ENCODE results near the gene MAST2. TPM values are rescaled to one million over a fixed set of nuclear protein-coding genes. Genes with fewer than 3 reads are reported as not detected.
"Not testable (repeated sequence)": the region's sequence is repeated elsewhere in the genome, so short reads cannot be mapped to it uniquely, and the experiment has no call there.

Gene MAST2
- total RNA-seq, 2 donors from 2014 or later = 31.8 to 73.2 TPM

- no peak overlapping the region for H3K27ac Mint-ChIP-seq
- DNase-seq (ENCODE audit: low spot score) = no peak
- no peaks in the 10 kb centered on the region for H3K27me3 Mint-ChIP-seq
- no peak overlapping the region for H3K4me3 Mint-ChIP-seq
- H3K36me3 Mint-ChIP-seq = peaks cover 22% of the 10 kb centered on the region
- no peaks in the 10 kb centered on the region for H3K4me1 Mint-ChIP-seq (ENCODE audit: low read depth in 2 of 2)
- no peaks in the 10 kb centered on the region for H3K9me3 Mint-ChIP-seq
- no peak for ATAC-seq
Observed at GRCh38 chr1:45850017-45850416, 46.6 kb downstream of the MAST2 start.

DNA sequence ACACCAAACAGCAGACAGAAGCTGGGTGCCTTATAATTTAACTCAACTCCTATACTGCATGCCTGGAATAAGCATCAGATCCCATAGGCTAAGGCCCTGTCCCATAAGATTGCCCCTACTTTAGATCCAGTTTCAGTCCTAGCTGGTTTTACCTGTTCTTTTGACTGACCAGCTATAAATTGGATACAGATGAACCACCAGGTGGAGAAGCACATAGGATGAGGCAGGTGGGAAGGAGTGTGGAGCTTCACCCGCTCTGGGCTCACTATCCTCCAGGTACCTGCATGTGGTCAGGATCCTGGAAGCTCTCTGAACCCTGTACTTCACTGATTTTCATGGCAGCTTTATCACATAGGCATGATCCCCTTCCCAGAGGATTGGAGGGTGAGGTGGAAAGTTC lies 51.3 kb downstream of the MAST2 start:
- DNase-seq (ENCODE audit: low spot score) (no peak), ATAC-seq (no peak)
- Mint-ChIP-seq H3K36me3 (peaks cover 10% of the 10 kb centered on the region), H3K9me3 (no peaks in the 10 kb centered on the region), H3K4me1 (ENCODE audit: low read depth in 2 of 2) (peaks cover 0 to 3% of the 10 kb centered on the region in 2 donors), H3K4me3 (no peak overlapping the region), H3K27ac (no peak overlapping the region), H3K27me3 (no peaks in the 10 kb centered on the region)

GRCh38 chr1:45857101-45857700 lies 53.8 kb downstream of the MAST2 start:
- no peak overlapping the region for H3K4me3 Mint-ChIP-seq
- H3K4me1 Mint-ChIP-seq (ENCODE audit: low read depth in 2 of 2) = peaks cover 12 to 15% of the 10 kb centered on the region in 2 donors
- H3K9me3 Mint-ChIP-seq = no peaks in the 10 kb centered on the region
- DNase-seq (ENCODE audit: low spot score) (no peak), ATAC-seq (no peak)
- H3K27me3 Mint-ChIP-seq = no peaks in the 10 kb centered on the region
- no peaks in the 10 kb centered on the region for H3K36me3 Mint-ChIP-seq
- H3K27ac Mint-ChIP-seq = no peak overlapping the region

GRCh38 chr1:45857755-45858492 lies 54.5 kb downstream of the MAST2 start:
- not testable (repeated sequence) for H3K27ac Mint-ChIP-seq; H3K9me3 Mint-ChIP-seq; H3K4me3 Mint-ChIP-seq; ATAC-seq; DNase-seq (ENCODE audit: low spot score); H3K27me3 Mint-ChIP-seq; H3K36me3 Mint-ChIP-seq
- peaks cover 15 to 17% of the 10 kb centered on the region in 2 donors for H3K4me1 Mint-ChIP-seq (ENCODE audit: low read depth in 2 of 2)

GRCh38 chr1:45859221-45859620 lies 55.8 kb downstream of the MAST2 start:
- Mint-ChIP-seq H3K9me3 (no peaks in the 10 kb centered on the region), H3K4me1 (ENCODE audit: low read depth in 2 of 2) (peaks cover 19 to 21% of the 10 kb centered on the region in 2 donors), H3K27ac (no peak overlapping the region), H3K27me3 (no peaks in the 10 kb centered on the region), H3K36me3 (no peaks in the 10 kb centered on the region), H3K4me3 (no peak overlapping the region)
- DNase-seq (ENCODE audit: low spot score) (no peak), ATAC-seq (no peak)

- Mint-ChIP-seq H3K27me3 (no peaks in the 10 kb centered on the region), H3K9me3 (no peaks in the 10 kb centered on the region), H3K27ac (peak overlapping the region in 1 of 2 donors; percentile 36), H3K36me3 (no peaks in the 10 kb centered on the region), H3K4me3 (no peak overlapping the region), H3K4me1 (ENCODE audit: low read depth in 2 of 2) (peaks cover 19 to 21% of the 10 kb centered on the region in 2 donors)
- peak in 1 of 2 donors; percentile 27 for ATAC-seq
- DNase-seq (ENCODE audit: low spot score) = no peak
Observed at GRCh38 chr1:45862008-45862407, 58.6 kb downstream of the MAST2 start.

DNA sequence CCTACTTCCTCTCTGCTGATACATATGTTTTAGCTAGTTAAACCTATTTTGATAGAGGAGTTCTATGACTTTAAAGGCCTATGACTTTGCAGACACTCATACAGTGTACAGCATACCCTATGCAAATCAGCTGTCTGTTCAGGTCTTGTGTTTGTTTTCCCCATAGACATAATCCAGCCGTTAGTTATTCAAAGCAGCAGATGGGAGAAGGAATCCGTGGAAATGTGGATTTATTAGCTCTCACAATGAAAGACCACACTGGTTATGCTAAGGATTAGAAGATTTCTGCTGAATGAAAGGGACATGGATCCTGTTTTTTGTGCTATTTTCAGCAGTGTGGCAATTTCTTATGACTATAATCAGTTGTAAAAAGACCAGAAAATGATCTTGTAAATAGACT lies 59.8 kb downstream of the MAST2 start:
- Mint-ChIP-seq H3K4me1 (ENCODE audit: low read depth in 2 of 2) (peaks cover 19 to 21% of the 10 kb centered on the region in 2 donors), H3K27ac (no peak overlapping the region), H3K27me3 (no peaks in the 10 kb centered on the region), H3K4me3 (no peak overlapping the region), H3K36me3 (no peaks in the 10 kb centered on the region), H3K9me3 (no peaks in the 10 kb centered on the region)
- ATAC-seq (no peak), DNase-seq (ENCODE audit: low spot score) (no peak)

DNA sequence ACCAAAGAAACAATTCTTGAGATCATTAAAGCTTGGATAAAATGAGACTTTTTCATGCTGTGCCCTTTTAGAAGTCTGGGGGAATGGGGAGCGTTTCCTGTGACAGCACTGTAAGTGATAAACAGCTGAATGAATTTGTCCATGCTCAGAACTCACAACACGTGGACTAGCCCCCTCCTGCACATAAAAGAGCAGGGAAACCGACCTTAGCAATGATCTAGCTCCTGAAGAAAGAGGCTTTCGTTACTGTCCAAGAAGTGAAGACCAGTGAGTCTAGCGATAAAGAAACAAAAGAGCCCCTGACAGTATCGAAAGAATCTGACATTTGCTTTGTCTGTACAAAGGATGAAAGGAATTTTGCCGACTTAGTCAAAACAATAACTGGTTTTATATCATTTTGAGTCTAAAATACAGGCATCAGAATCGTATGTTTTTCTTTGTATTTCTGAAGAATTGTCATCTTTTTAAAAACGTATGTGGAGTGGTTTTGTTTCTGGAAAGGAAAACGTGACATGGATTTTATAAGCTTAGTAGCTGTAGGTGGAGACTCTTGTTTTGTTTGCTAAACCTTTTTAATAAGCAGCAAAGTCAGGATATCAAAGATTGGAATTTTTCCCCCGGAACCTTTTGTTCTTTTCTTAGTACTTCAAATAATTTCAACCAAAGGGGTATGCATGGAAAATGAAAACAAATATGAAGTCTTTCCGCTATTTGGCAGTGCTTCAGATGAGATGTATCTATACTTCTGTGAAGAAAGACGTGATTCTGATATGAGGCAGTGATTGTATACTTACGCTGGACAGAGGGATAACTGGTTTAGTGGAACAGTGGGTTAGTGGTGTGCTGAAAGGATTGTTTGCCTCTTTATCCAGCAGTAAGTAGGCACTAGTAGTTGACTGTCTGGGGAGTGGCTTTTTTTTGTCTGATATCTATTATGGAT lies 61.0 kb downstream of the MAST2 start:
- peaks cover 21% of the 10 kb centered on the region in 2 donors for H3K4me1 Mint-ChIP-seq (ENCODE audit: low read depth in 2 of 2)
- H3K27ac Mint-ChIP-seq = peak overlapping the region in 1 of 2 donors; percentile 47
- H3K4me3 Mint-ChIP-seq = no peak overlapping the region
- H3K27me3 Mint-ChIP-seq = no peaks in the 10 kb centered on the region
- DNase-seq (ENCODE audit: low spot score) (no peak), ATAC-seq (no peak)
- H3K36me3 Mint-ChIP-seq = no peaks in the 10 kb centered on the region
- no peaks in the 10 kb centered on the region for H3K9me3 Mint-ChIP-seq

DNA sequence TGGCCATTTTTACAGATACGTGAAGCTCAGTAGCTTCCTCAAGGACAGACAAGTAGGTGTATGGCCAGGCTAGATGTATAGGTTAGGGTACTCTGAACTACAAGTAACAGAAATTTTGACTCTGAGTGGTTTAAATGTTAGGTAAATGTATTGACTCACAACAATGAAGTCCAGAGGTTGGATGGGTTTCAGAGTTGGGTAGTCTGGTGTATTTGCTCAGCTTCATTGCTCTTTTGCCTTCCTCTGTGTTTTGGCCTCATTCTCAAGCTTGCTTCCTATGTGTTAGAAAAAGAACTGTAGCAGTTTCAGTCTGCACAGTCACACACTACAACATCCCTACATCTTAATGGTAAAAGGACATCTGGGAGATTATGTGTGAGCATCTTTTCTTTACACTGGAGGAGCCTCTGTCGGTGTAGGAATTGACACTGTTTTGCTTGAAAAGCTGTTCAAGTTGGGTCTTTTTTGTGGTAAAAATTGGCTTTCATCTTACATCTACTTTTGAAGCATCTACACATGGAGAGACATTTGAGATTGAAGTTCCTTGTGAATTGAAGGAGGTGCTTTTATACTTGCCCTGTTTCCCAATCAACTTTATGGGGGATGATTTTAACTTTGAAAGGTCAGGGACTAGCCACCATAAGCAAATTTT lies 64.4 kb downstream of the MAST2 start:
- Mint-ChIP-seq H3K9me3 (no peaks in the 10 kb centered on the region), H3K4me1 (ENCODE audit: low read depth in 2 of 2) (peaks cover 10% of the 10 kb centered on the region in 2 donors), H3K36me3 (no peaks in the 10 kb centered on the region), H3K4me3 (no peak overlapping the region), H3K27me3 (no peaks in the 10 kb centered on the region), H3K27ac (no peak overlapping the region)
- DNase-seq (ENCODE audit: low spot score) (no peak), ATAC-seq (no peak)

GRCh38 chr1:45868861-45869260 lies 65.4 kb downstream of the MAST2 start:
- Mint-ChIP-seq H3K36me3 (no peaks in the 10 kb centered on the region), H3K4me3 (no peak overlapping the region), H3K9me3 (no peaks in the 10 kb centered on the region), H3K27me3 (no peaks in the 10 kb centered on the region), H3K27ac (no peak overlapping the region), H3K4me1 (ENCODE audit: low read depth in 2 of 2) (peaks cover 5 to 7% of the 10 kb centered on the region in 2 donors)
- ATAC-seq = no peak
- DNase-seq (ENCODE audit: low spot score) = no peak

- ATAC-seq (no peak), DNase-seq (ENCODE audit: low spot score) (no peak)
- Mint-ChIP-seq H3K4me1 (ENCODE audit: low read depth in 2 of 2) (peaks cover 5% of the 10 kb centered on the region in 2 donors), H3K27me3 (no peaks in the 10 kb centered on the region), H3K27ac (no peak overlapping the region), H3K4me3 (no peak overlapping the region), H3K36me3 (no peaks in the 10 kb centered on the region), H3K9me3 (no peaks in the 10 kb centered on the region)
Observed at GRCh38 chr1:45870500-45870899, 67.1 kb downstream of the MAST2 start.

- H3K4me3 Mint-ChIP-seq; H3K36me3 Mint-ChIP-seq; H3K4me1 Mint-ChIP-seq (ENCODE audit: low read depth in 2 of 2); DNase-seq (ENCODE audit: low spot score); H3K27ac Mint-ChIP-seq; H3K9me3 Mint-ChIP-seq; ATAC-seq; H3K27me3 Mint-ChIP-seq: not testable (repeated sequence)
Observed at GRCh38 chr1:45872173-45872801, 68.9 kb downstream of the MAST2 start.

DNA sequence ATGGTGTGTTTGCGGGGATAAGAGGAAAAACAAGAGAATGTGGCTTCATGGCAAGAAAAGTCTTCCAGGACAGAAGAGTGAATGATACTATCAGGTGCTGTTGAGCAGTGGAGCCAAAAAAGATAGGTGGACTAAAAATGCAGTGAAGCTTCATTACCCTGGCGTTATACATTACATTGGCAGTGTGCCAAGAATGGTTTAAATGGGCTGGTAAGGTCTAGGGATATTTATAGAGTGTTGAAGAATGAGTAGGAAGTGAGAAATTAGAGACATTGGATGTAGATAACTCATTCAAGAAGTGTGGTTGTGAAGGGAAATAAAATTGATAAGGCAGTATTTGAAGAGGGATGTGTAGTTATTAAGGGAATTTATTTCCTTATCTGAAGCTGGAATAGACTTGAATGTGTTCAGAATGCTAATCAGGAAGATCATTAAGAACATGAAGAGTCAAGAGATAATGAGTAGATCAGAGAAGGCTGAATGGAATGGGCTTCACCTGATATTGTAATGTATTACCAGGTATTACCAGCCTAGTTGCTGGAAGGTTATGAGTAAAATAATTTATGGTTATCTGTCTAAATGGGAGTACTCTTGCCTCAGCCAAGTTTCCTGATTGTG lies 72.7 kb downstream of the MAST2 start:
- no peak for DNase-seq (ENCODE audit: low spot score)
- ATAC-seq = no peak
- Mint-ChIP-seq H3K4me1 (ENCODE audit: low read depth in 2 of 2) (no peaks in the 10 kb centered on the region), H3K27me3 (no peaks in the 10 kb centered on the region), H3K36me3 (no peaks in the 10 kb centered on the region), H3K4me3 (no peak overlapping the region), H3K27ac (no peak overlapping the region), H3K9me3 (no peaks in the 10 kb centered on the region)

All from natural killer cell treated with Interleukin-12 subunit alpha and Interleukin-12 subunit beta and Interleukin-15 and Interleukin-18, amount 100 ng/mL, for 72 hours (primary cell).